HG03060 (cell line): Measurements from ENCODE around the gene TRAPPC12.
A peak's percentile ranks its signal among the peaks of the same experiment; 100 is the strongest.
"Not testable (repeated sequence)": the region's sequence is repeated elsewhere in the genome, so short reads cannot be mapped to it uniquely, and the experiment has no call there.

ENCODE experiments used
- ATAC-seq: cut with Tn5 transposase; IDR thresholded peaks from one replicate; pipeline ENCODE4 v1.9.1; 2021; ENCODE audit warnings: low read depth, moderate number of reproducible peaks; ENCODE audit not compliant: unreplicated experiment

Gene TRAPPC12

DNA sequence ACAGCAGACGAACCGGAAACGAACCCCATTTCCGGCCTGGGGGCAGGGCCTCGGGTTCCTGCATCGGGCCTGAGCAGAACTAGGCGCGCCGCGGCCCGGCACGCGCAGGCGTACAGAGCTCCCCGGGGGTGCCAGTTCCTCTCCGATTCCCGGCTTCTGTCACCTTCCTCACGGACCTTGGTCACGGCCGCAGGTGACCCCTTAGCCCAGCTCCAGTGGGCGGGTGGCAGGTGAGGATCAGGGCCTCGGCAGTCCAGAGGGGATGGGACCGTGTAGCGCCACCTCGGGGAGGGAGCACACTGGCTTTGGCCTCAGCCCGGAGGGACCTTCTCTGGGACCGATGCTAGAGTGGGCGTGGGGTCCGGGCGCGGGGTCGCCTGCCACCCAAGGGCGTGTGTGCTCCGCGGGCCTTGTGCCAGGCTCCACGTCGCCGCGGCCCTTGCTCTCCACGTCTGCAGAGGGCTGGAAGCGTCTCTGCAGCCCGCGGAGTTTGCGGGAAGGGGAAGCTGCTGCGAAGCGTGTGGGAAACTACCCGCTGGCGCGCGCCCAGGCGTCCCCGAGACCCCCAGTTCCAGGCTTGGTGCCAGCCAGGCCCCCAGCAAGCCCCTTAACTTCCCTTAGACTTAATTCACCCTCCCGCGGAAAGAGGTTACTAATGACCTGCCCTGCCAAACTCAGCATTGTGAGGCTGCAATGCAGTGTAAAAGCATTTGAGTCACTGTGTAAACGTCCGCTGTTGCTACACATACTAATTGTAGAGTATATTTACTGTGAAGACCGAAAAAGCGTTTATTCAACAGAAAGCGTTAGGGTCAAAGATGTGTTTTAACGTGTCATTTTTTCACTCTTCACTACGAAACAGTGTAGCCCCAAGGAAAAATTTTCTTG, at the start of gene TRAPPC12:
TSS of gene TRAPPC12 (plus strand) at position 48 of the 888 bp plus-strand sequence. CDS start 7,930 bp downstream, outside the sequence.
- peak; percentile 40 for ATAC-seq

- ATAC-seq, result no peak
Observed at GRCh38 chr2:3332133-3332532, 47.4 kb upstream of the TRAPPC12 start.

DNA sequence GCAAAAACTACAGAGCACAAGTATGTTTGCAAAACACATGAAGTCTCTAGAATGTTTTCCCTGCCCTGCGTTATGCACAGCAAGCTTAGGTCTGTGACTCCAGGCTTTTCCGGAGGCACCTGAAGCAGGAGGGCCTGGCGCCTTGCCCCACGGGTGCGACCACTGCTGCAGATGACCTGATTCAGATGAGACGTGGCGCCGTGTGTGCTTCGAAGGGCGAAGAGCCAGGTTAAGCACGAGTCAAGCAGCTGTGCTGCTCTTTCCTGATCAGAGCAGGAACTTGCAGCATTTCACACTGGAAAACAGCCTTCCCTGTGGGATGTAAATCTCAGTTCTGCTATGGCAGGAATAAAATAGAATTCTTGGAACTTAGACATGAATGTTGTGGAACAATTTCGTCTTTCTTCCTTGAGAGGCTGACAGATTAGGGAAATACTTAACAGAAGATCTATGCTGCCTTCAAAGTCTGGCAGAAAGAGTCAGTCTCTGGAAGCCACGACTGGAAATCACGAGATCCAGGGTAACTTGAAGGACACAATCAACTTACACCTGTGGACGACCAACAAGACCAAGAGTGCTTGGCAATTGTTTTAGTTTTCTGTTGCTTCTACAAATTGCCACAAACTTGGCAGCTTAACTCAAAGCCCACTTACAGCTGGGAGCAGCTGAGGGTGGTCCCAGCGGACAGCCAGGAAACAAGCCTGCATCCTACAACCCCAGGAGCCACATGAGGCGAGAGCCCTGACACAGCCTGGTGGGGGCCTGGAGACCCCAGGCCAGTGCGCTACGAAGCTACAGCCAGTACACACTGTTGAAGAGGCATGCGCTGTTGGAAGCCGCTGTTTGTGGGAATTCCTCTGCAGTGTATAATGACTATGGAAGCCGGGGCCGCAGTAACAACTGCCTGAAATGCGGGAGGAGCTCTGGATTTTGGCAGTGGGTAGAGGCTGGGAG, 44.8 kb upstream of the TRAPPC12 start:
- ATAC-seq, result no peak

GRCh38 chr2:3336844-3337243, 42.6 kb upstream of the TRAPPC12 start:
- ATAC-seq, result no peak

- no peak for ATAC-seq
Observed at GRCh38 chr2:3338340-3338739, 41.2 kb upstream of the TRAPPC12 start.

DNA sequence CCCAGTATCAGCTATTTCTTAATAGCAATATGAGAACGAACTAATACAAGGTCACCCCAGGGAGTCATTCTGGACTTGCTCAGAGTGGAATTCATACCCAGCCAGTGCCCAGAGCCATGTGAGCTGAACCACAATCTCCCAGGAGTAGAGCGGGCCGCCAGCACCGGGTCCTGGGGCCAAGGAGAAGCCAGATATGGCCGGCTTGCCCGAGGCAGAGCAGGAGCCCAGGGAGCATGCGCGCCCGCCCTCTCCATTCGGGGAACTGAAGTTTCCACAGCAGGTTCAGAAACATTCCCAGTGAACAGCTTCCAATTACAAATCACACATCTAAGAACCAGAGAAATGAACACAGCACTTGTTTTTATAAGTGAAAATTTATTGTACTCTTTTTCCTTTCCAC, 39.4 kb upstream of the TRAPPC12 start:
- no peak for ATAC-seq

DNA sequence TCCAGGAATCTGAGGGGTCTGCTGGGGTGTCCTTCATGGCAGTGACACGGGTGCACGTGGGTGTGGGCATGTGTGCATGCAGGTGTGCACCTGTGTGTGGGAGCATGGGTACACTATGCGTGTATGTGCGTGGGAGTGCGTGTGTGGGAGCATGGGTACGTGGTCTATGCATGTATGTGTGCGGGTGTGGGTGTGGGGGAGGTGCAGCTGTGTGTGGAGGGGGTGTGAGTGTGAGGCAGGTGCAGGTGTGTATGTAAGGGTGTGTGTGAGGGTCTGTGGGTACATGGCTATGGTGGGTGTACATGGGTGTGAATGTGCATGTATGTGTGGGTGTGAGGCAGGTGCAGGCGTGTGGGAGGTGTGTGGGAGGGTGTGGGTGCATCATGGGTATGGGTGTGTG, 38.2 kb upstream of the TRAPPC12 start:
- ATAC-seq, result no peak

DNA sequence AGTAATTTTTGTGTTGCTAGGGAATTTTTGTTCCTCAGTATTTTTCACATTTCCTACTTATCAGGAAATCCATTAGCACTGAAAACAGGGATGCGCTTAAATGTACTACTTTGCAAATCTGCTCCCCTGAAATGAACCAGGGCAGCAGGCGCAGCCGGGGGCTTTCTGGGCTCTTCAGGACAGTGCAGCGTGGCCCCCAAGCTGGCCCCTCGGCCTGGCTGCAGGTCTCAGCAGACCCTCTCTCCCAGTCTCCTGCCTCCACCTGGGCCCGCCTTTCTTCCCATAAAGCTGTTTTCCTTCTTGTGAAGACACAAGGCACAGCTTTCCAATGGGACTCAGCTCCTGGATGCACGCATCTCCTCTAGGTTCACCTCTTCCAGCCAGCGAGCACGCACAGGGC, 37.2 kb upstream of the TRAPPC12 start:
- ATAC-seq, result no peak

- ATAC-seq, result no peak
Observed at GRCh38 chr2:3343012-3343411, 36.5 kb upstream of the TRAPPC12 start.

- ATAC-seq, result no peak
Observed at GRCh38 chr2:3344897-3345296, 34.6 kb upstream of the TRAPPC12 start.

DNA sequence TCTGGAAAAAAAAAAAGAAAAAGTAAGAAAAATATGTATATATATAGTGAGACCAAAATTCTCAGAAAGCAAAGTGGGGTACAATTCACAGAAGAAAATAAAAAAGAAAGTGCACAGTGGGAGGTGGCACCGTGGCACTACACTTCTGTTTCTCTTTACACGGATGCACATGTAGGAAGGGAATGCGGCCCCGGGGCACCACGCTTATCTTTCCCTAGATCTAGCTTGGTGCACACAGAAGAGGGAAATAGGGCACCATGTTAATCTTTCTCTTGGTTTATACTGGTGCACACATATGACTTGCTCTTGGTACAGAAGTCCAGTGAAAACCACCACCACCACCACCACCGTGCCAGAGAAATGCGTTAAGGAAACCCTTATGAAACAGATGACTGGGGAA, 33.9 kb upstream of the TRAPPC12 start:
- ATAC-seq, result no peak

DNA sequence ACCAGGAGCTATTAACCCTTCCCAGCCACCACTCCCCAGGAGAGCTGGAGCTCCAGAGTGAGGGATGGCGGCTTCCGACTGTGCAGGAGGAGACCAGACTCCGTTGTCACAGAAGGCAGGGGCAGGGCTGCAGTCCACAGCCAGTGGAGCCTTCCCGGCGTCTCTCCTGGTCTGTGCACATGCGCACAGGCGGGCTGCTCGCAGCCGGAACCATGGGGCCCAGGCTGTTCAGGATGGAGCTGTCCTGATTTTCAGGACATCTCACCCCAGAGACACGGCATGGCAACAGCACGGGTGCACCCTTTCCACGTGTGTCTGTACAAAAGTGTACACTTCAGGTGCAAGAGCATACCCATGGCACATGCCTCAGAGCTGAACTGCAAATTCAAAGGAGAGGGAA, 30.7 kb upstream of the TRAPPC12 start:
- ATAC-seq, result no peak

GRCh38 chr2:3349211-3349693, 30.2 kb upstream of the TRAPPC12 start:
- ATAC-seq, result no peak

DNA sequence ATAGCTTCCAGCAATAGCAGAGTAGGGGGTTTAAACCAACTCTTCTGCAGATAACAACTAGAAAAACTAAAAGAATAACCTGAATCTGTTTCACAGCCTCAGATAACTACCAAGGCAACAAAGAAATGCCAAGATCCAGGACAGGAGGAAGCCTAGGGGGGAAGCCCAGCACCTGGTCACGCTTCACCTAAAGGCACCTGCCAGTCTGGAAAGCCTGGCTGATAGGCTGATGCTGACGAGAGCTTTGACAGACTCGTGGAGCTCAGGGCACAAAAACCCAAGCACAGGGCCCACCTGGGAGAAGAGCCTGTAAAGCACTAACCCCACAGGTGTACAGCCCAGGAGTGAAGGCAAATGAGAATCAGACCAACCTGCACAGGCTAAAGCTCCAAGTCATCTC, 24.5 kb upstream of the TRAPPC12 start:
- no peak for ATAC-seq

GRCh38 chr2:3355951-3356569, 23.4 kb upstream of the TRAPPC12 start:
- ATAC-seq, result no peak

DNA sequence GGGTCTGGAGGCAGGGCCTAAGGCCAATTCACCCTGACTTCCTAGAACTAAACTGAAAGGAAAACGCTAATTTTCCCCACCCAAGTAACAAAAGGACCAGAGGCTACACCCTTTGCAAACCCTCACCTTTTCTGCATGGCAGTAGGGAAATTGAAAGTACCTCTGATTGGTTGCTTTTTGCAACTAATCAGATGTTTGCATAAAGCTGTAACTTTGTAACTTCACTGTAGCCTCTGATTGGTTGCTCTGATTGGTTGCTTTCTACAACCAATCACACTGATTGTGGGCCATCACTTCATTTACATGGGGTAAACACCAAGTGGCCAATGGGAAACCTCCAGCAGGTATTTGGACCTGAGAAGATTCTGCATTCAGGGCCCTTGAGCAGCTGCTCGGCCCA, 22.7 kb upstream of the TRAPPC12 start:
- ATAC-seq, result no peak

- not testable (repeated sequence) for ATAC-seq
Observed at GRCh38 chr2:3357446-3357845, 22.0 kb upstream of the TRAPPC12 start.

DNA sequence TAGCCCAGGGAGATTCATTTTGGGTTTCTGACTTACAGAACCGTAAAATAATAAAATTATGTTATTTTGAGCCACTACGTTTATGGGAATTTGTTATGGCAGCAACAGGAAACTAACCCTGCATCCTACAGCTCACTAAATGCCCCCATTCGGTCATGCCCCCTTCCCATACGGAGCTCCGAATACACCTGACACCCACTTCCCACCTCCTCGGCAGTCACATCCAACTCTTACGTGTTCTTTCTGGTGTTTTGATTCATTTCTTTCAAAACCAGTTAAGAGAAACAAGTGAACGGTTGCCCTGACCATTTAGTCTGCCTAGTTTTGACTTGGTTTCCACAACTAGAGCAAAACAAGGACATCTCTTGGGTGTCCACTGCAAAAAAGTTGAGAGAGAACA, 21.6 kb upstream of the TRAPPC12 start:
- no peak for ATAC-seq

GRCh38 chr2:3361518-3362389, 17.7 kb upstream of the TRAPPC12 start:
- ATAC-seq, result no peak

DNA sequence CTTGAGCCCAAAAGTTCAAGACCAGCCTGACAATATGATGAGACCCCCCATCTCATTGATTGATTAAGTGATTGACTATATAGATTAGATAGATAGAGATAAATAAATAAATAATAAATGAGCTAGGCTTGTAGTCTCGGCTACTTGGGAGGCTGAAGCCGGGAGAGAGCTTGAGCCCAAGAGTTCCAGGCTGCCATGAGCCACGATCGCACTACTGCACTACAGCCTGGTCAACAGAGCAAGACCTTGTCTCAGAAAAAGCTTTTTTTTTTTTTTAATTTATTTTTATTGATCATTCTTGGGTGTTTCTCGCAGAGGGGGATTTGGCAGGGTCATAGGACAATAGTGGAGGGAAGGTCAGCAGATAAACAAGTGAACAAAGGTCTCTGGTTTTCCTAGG, 14.3 kb upstream of the TRAPPC12 start:
- no peak for ATAC-seq
